Stimulated activated CD4-positive, alpha-beta T cell treated with anti-CD3 and anti-CD28 coated beads, Interleukin-1b, Interleukin-23, amount 100 ng/mL, for 4 hours (primary cell): ENCODE results near the gene EFR3B.
"Not testable (repeated sequence)": the region's sequence is repeated elsewhere in the genome, so short reads cannot be mapped to it uniquely, and the experiment has no call there.

ENCODE experiments used
- DNase-seq, 2 donors: peaks; one replicate each; pipeline ENCODE4 v3.0.0-alpha.2; 2020; ENCODE audit warnings: low read depth in 2 of 2

EFR3B gene

DNA sequence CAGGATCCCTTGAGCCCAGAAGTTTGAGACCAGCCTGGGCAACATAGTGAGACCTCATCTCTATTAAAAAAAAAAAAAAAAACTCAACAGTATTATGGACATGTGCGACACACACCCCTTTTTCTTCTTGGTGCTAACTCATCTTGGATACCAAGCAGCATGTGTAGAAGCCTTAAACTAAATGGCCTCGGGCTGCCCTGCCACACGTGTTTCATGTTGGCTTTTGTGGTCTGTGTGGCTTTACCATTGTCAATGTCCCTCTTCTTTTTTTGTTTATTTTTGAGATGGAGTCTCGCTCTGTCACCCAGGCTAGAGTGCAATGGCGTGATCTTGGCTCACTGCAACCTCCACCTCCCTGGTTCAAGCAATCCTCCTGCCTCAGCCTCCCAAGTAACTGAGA is 109.1 kb downstream of the EFR3B start:
- DNase-seq, result not testable (repeated sequence)

DNA sequence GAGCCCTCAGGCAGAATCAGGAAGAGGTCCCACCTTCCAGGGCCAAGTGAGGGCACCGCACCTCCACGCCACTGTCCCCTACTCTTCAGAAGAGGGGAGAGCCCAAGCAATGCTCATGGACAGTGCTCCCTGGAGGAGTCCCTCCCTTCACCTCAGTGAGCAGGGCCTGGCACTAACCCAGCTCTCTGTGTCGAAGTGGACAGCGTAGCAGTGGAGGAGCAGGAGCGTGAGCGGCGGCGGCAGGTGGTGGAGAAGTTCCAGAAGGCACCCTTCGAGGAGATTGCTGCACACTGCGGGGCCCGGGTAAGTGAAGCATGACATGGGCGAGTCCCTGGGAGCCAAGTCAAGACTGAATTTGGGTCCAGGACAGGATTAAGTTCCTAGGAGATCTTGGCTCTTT is 109.8 kb downstream of the EFR3B start:
- DNase-seq, result no peak

DNA sequence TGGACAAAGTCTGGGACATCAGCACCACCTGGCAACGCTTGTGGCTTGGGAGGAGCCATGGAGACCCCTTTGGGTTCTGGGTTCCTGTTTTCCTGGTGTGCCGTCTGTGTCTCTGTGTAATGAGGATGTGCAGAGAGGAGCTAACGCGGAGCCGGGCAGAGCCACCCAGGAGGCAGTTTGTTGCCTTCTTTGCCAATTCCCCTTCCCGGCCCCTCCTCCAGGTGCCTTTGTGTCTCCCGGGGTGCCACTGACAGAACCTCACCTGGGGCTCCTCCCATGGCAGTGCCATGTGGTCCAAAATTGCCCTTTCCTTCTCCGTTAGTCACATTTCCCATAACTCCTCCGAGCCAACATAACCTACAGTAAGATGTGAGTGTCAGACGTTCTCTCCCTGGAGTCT is 113.5 kb downstream of the EFR3B start:
- no peak for DNase-seq

DNA sequence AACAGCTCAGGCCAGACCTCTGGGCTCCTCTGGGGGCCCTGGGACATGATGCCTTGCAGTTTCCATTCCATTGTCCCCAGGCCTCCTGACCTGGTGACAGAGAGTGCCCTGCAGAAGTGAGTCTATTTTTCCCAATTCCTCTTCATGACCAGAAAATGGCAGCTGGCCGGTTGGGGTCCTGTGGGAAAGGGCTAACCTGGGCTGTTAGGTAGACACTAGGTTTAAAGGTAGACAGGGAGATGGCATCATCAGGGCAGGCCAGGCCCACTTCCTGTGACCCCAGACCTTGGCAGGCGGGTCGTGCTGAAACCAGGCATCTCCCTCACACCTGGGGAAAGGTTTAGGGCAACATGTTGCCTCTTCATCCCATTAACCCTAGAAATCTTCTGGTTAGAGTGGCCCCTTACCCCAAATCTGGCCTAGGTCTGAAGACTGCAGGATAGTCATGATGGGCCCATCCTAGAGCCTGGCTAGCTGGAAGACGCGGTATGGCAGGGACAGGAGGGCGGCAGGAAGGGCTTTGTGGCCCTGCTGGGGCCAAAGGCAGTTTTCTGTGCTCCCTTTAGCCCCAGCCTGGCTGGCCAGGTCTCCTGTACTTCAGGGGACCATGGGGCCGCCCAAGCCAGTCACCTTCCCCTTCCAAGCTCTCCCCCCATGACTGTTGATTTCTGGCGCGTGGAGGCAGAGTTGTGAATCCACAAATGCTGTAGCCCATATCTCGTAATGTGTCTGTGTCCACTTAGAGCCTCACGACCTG is 116.4 kb downstream of the EFR3B start:
- DNase-seq, result no peak

- no peak for DNase-seq
These were observed 118.1 kb downstream of the EFR3B start for GRCh38 chr2:25159949-25160348.

DNA sequence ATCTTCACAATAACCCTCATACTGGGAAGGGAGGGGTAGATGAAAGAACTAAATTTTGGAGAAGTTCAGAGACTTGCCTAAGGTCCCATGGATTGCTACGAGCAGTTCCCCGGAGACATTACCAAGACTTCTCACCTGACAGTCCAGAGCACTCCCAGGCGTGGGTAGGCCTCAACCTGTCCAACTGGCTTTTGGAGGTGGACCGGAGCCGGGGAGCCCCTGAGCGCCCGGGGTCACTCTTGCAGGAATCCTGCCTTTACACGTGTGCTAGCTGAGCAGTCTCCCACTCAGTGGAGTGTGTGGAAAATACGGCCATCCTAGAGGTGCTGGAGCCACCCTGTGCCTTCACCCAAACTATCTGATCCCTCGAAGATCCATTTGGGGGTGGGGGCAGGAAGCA is 118.5 kb downstream of the EFR3B start:
- no peak for DNase-seq

DNA sequence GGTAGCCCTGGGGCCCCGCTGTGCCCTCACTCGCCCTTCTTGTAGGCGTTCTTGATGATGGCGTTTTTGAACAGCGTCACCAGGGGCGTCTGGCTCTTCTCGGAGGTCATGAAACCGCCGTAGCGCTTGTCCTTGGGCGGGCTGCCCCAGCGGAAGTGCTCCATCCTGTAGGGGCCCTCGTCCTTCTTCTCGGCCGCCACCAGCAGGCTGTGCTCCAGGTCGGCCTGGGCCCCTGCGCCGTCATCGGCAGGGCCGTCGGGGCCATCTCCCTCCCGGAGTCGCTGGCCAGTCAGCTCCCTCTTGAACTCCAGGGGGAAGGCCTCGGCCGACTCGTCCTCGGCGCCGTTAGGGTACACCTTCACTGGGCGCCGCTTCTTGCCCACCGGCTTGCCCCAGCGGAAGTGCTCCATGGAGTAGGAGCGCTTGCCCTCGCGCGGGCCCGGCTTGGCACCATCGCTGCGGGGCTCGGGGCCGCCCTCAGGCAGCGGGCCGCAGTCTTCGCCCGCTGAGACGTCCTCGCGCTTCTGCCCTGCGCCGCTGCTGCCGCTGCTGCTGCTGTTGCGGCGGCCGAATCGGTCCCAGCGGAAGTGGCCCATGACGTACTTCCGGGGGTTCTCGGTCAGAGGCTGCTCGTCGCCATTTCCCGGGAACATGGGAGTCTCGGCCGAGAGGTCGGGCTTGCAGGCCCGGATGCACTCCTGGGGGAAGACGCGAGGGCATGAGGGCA is 119.3 kb downstream of the EFR3B start:
- DNase-seq, result peak; percentile 58 to 60

GRCh38 chr2:25162061-25162460 is 120.2 kb downstream of the EFR3B start:
- DNase-seq, result not testable (repeated sequence)

GRCh38 chr2:25164561-25164960 is 122.7 kb downstream of the EFR3B start:
- DNase-seq, result no peak

- peak in 1 of 2 donors; percentile 8 for DNase-seq
These were observed 124.4 kb downstream of the EFR3B start for GRCh38 chr2:25165992-25166875.

- peak in 1 of 2 donors; percentile 25 for DNase-seq
These were observed 126.6 kb downstream of the EFR3B start, which contains the start of gene POMC for GRCh38 chr2:25168256-25169072. Gene POMC, minus strand, starts transcription at chr2:25168580. Its CDS starts 3,808 bp downstream, at chr2:25164772.

DNA sequence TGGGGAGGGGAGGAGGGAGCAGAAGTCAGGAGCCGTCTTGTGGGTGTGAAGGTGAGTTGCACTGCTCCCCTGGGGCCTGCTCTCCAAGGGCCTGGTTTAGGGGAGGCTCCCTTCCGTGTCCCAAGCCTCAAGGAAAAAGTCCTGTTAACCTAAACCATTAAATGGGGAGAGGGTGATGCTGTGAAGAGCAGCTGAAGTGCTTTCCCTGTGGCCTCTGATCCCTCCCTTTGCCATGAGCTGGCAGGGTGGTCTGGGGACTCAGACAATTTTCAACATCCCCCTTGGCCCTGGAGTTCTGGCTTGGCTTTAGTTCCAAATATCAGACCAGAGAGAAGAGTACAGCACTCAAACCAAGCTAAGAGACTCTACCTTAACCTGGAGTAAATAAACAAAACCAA is 127.2 kb downstream of the EFR3B start:
- DNase-seq, result no peak

GRCh38 chr2:25170888-25171287 is 129.0 kb downstream of the EFR3B start:
- no peak for DNase-seq

GRCh38 chr2:25173719-25174118 is 131.8 kb downstream of the EFR3B start:
- DNase-seq, result no peak

DNA sequence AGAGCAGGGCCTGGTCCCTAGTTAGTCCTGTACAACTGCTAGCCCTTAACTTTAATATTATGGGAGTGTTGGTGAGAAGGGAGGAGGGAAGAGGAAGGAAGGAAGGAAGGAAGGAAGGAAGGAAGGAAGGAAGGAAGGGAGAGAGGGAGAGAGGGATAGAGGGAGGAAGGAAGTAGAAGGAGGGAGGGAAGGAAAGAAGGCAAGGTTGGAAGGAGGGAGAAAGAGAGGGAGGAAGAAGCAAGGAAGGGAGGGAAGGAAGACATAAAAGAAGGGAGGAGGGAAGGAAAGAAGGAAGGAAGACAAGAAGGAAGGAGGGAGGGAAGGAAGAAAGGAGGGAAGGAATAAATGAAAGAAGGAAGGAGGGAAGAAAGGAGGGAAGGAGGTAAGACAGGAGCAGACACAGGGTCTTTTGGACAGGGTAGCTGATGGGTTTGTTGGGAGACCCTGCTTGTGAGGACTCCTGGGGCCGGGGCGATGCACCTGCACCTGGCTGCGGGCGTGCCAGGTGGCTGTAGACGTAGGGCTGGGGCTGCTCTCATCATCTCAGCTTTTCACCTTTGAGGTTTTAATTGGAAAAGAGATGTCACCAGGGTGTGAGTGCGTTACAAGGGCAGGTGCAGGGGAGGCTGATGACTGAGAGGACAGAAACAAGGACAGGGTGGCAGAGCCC is 132.5 kb downstream of the EFR3B start:
- no peak for DNase-seq

GRCh38 chr2:25176138-25176537 is 134.3 kb downstream of the EFR3B start:
- DNase-seq, result no peak

DNA sequence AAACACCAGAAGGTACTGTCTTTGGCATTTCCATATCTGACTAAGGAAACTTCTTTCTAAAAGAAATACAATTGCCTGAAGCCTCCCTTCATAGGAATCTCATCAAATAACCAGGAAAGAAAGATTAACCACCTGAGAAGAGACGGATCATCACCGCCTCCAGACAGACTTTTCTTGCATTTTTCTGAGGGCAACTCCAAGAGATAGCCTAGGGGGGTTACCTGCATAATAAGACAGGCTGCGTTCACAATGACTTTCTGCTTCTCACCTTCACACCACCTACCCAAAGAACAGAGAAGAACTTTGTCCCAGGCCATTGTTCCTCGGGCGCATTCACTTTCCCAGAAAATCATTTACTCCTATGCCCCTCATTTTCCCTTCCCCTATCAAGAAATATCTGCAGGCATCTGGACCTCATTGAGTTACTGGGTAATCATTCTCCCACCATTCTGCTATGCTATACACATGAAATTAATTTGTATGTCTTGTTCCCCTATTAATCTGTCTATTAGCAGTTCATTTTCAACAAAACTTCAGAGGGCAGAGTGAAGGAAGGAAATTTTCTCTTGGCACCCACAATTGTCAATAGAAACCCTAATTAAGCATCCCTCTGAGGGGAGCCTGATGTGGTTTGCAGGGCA is 134.8 kb downstream of the EFR3B start:
- DNase-seq, result no peak

DNA sequence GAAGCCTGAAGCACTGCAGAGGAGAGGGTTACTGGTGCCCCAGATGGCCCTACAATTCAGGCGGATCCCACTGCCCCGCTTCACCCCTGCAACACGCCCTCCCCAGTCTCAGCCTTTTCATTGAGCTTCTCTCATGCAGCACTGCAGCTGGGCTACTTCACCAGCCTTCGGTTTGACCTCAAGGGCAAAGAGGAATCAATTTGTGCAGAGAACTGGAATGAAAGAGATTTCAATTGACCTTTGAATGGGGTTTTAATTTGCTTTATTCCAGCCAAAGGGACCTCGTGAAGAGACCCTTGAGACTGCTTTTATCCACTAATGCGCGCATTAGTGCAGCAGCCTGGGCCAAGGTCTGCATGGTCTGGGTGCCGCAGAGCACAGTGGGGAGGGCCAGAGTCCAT is 135.3 kb downstream of the EFR3B start:
- no peak for DNase-seq

GRCh38 chr2:25178976-25179375 is 137.1 kb downstream of the EFR3B start:
- no peak for DNase-seq

GRCh38 chr2:25184254-25184653 is 142.4 kb downstream of the EFR3B start:
- DNase-seq, result no peak
